GM10248 (cell line): ENCODE data around the gene OTOP3.
"Not testable (repeated sequence)": the region's sequence is repeated elsewhere in the genome, so short reads cannot be mapped to it uniquely, and the experiment has no call there.

Source experiments
- CTCF ChIA-PET: fragments of 300-600 bp; sonication (Branson Sonifier 250); formaldehyde crosslinking; extraction: SDS; loops from one replicate; lab custom pipeline; 2021; ENCODE audit warnings: antibody characterized with exemption; lab: Yijun Ruan, JAX
- POLR2A ChIA-PET: fragments of 350-650 bp; sonication (Branson Sonifier 250); formaldehyde crosslinking; extraction: SDS; loops from one replicate; lab custom pipeline; 2020; ENCODE audit warnings: antibody characterized with exemption; lab: Yijun Ruan, JAX
- DNase-seq: peaks from one replicate; pipeline ENCODE4 v3.0.0; 2012; ENCODE audit errors: extremely low spot score
- TF ChIP-seq, protein P1 (sequence below): IDR thresholded peaks from 2 replicates; pipeline ENCODE4 v1.5.1; 2012; ENCODE audit warnings: mild to moderate bottlenecking, low read depth; ENCODE audit errors: extremely low read depth, missing control alignments, control extremely low read depth

The OTOP3 gene

DNA sequence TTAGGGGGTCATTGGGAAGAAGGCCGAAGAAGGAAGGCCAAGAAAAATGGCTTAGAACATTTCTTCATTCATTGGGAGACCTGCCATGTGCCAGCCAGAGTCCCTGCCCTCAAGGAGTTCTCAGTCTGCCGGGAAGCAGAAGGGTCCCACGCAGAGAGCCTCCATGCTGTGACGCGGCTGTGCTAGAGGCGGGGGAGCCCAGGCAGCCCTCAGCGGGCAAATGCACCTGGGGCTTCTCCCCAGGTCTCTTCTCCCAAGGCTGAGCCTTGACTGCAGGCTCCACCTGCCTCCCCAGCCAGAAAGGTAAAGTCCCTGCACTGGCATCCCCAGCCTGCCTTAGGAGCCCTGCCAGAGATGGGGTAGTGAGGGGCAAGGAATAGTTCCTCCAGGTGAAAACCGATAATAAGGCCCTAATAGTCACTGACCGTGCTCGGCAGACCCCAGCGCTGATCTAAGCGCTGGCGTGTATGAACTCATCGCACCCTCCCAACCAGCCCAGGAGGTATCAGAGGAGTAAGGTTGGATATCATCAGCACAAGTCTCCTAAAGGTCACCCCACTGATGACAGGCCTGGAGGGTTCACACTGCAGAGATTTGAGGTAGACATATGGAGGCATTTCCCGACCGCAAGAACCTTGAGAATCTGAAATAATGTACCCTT lies 45.8 kb downstream of the OTOP3 start:
- CTCF ChIA-PET, result interaction anchor here (12.8 kb wide), 1 partner anchor 19 kb away, joined by 148 read pairs; no protein-coding TSS in a partner anchor
- POLR2A ChIA-PET, result no interaction called here
- TF ChIP-seq, protein P1, sequence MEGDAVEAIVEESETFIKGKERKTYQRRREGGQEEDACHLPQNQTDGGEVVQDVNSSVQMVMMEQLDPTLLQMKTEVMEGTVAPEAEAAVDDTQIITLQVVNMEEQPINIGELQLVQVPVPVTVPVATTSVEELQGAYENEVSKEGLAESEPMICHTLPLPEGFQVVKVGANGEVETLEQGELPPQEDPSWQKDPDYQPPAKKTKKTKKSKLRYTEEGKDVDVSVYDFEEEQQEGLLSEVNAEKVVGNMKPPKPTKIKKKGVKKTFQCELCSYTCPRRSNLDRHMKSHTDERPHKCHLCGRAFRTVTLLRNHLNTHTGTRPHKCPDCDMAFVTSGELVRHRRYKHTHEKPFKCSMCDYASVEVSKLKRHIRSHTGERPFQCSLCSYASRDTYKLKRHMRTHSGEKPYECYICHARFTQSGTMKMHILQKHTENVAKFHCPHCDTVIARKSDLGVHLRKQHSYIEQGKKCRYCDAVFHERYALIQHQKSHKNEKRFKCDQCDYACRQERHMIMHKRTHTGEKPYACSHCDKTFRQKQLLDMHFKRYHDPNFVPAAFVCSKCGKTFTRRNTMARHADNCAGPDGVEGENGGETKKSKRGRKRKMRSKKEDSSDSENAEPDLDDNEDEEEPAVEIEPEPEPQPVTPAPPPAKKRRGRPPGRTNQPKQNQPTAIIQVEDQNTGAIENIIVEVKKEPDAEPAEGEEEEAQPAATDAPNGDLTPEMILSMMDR, result no peak
- no peak for DNase-seq

DNA sequence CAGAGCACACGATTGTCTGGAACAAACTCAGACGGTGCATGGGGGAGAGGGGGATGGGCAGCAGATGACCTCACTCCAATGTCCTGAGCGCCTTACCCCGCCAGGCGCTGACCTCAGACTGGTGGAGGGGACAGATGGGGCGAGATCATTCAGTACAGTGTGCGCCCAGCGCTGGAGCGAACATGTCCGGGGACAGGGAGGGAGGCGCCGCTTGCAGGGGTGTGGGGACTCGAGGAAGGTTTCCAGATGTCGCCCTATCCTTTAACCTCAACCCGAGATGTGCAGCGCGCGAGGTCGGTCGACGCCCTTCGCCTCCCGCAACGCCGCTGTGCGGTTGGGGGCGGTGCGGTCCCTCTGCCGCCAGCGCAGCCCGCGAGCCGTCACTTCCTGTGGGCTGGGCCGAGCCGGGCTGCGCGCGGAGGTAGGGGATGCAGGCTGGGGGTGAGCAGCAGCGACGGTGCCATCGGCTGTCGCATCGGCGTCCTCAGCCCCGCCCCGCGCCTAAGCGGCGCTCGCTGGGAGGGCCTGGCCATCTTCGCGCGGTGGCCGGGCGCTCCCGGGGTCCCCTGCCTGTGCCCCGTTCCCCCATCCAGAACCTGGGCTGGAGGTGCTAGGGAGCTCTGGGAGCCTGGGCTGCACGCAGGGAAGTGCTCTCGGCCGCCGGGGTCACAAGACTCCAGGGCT lies 46.4 kb downstream of the OTOP3 start:
- TF ChIP-seq, protein P1, result no peak
- DNase-seq, result peak; percentile 75
- ChIA-PET POLR2A (no interaction called here), CTCF (interaction anchor here (0.7 to 1.9 kb wide), 5 partner anchors 11 to 219 kb away, joined by 3 to 15 read pairs (median 3); partner anchors contain the start of gene MRPL58)

DNA sequence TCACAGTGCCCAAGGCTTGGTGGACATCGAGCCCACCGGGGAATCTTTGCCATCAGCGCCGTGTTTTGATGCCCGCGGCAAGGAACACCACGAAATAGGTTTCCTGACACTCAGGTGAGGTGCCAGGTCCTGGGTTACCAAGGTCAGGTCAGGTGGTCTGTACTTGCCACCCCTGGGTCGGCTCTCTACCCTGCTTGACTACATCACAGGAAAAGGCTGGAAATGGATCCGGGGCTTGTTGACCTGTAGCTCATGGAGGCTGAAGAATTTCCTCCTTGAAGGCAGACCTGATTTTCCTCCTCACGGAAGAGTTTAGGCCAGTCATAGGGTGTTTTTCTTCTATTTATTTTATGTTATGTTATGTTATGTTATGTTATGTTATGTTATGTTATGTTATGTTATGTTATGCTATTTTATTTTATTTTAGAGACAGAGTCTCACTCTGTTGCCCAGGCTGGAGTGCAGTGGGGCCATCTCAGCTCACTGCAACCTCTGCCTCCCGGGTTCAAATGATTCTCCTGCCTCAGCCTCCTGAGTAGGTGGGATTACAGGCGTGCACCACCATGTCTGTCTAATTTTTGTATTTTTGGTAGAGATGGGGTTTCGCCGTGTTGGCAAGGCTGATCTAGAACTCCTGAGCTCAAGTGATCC lies 47.1 kb downstream of the OTOP3 start:
- CTCF ChIA-PET, result interaction anchor here (0.7 to 1.9 kb wide), 5 partner anchors 12 to 219 kb away, joined by 3 to 15 read pairs (median 3); partner anchors contain the start of gene MRPL58
- POLR2A ChIA-PET, DNase-seq: not testable (repeated sequence)

DNA sequence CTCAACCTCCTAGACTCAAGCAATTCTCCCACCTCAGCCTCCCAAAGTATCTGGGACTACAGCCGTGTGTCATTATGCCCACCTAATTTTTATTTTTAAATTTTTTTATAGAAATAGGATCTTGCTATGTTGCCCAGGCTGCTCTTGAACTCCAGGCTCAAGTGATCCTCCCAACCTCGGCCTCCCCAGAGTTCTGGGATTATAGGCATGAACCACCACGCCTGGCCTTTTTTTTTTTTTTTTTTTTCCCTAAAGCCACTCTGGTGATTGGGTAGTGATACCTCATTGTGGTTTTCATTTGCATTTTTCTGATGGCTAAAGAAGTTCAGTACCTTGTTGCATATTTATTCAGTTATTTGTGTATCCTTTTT lies 50.5 kb downstream of the OTOP3 start:
- DNase-seq, result no peak
- ChIA-PET POLR2A (no interaction called here), CTCF (interaction anchor here (1.1 to 1.8 kb wide), 3 partner anchors 25 to 216 kb away, joined by 4 to 9 read pairs (median 5); no protein-coding TSS in a partner anchor)
- TF ChIP-seq, protein P1, result no peak

DNA sequence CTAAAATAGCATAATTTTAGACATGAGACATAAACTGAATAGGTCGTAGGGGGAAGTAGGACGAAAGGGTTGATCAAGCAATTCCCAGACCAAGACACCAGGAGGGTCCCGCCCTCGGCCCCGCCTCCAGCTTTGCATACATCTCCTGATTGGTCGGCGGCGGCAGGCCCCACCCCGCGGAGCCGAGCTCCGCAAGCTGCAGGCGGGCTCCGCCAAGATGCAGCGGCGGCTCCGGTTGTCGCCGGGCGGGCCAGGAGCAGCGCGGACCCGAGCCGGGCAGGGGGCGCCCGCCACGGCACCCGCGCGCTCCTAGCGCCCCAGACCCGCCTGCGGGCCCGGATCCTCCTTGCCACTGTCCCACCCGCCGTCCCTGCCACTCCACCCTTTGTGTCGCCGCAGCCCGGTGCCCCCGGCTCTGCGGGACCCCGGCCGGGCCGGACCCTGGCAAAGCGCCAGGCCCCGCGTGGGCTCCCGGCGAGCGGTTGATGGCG lies 51.8 kb downstream of the OTOP3 start, which contains the start of gene CDR2L:
CDR2L (plus strand) TSS at position 215 of the 491 bp plus-strand sequence. CDS start 412 bp downstream, outside the sequence.
- TF ChIP-seq, protein P1, result no peak
- ChIA-PET POLR2A (no interaction called here), CTCF (interaction anchor here (0.6 to 7.4 kb wide), 12 partner anchors 9 to 238 kb away, joined by 3 to 47 read pairs (median 4); no protein-coding TSS in a partner anchor)
- DNase-seq, result peak; percentile 94

DNA sequence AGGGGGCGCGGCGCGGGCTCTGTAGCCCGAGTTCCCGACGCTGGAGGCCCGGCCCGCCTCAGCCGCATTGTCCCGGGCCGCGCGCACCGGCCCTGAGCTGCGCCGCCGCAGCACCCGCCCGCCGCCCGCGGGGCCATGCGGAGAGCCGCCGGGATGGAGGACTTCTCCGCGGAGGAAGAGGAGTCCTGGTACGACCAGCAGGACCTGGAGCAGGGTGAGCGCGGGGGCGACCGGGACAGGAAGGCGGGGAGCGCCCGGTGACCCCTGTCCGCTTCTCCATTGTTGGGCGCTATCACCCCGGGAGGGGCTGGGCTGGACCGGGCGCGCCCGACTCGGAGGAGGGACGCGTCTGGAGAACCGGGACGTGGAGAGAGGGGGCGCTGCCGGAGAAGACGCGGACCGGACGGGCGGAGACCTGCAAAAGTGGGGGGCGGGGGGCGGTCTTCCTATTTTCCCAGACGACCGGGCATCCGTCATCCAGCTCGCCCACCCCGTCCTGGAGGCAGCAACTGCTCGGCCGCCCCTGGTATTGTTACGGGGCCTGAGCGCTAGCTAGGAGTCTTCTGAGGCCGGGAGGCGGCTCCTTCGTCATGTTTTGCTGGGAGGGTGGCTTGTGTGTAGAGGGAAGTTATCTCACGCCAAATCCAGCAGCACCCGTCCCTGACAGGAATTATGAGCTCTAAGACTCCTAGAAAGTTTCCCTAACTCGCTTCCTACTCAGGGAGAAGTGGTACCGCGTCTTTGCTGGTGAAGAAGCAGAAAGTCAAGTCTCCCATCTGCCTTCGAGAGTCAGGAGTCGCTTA lies 52.4 kb downstream of the OTOP3 start:
- TF ChIP-seq, protein P1, result no peak
- POLR2A ChIA-PET, result no interaction called here
- no peak for DNase-seq
- CTCF ChIA-PET, result interaction anchor here (0.9 to 7.4 kb wide), 15 partner anchors 10 to 238 kb away, joined by 3 to 47 read pairs (median 4); partner anchors contain the start of gene MRPL58
